ENCODE data around the gene ATRAID. TPM values are rescaled to one million over a fixed set of nuclear protein-coding genes. Genes with fewer than 3 reads are reported as not detected.
A peak's percentile ranks its signal among the peaks of the same experiment; 100 is the strongest.
"Not testable (repeated sequence)": the region's sequence is repeated elsewhere in the genome, so short reads cannot be mapped to it uniquely, and the experiment has no call there.

Gene ATRAID
- total RNA-seq, 1 donor = 216 TPM

DNA sequence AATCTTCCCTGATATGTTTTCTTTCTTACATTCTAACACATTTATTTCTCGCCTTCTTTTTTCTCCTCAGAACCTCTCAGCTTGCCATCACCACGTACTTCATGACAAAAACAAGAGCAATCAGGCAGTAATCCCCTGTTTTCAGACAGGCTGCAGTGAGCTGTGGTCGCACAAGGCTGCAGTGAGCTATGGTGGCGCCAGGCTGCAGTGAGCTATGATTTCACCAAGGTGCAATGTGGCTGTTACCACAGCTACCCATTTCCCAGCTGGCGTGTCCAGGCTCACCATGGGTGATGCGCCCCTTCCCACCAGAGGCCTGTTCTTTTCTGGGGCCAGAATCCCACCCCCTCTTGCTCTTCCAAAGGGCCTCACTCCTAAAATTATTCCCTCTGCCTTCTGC is 37.2 kb upstream of the ATRAID start:
- DNase-seq (ENCODE audit: low read depth) = no peak
- H3K4me3 ChIP-seq (ENCODE audit: low read depth, low read length) = no peak overlapping the region
- TF ChIP-seq, protein P1, sequence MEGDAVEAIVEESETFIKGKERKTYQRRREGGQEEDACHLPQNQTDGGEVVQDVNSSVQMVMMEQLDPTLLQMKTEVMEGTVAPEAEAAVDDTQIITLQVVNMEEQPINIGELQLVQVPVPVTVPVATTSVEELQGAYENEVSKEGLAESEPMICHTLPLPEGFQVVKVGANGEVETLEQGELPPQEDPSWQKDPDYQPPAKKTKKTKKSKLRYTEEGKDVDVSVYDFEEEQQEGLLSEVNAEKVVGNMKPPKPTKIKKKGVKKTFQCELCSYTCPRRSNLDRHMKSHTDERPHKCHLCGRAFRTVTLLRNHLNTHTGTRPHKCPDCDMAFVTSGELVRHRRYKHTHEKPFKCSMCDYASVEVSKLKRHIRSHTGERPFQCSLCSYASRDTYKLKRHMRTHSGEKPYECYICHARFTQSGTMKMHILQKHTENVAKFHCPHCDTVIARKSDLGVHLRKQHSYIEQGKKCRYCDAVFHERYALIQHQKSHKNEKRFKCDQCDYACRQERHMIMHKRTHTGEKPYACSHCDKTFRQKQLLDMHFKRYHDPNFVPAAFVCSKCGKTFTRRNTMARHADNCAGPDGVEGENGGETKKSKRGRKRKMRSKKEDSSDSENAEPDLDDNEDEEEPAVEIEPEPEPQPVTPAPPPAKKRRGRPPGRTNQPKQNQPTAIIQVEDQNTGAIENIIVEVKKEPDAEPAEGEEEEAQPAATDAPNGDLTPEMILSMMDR (IDR thresholded peaks at IDR 0.05; ENCODE audit: insufficient read depth, low read length) = no peak

DNA sequence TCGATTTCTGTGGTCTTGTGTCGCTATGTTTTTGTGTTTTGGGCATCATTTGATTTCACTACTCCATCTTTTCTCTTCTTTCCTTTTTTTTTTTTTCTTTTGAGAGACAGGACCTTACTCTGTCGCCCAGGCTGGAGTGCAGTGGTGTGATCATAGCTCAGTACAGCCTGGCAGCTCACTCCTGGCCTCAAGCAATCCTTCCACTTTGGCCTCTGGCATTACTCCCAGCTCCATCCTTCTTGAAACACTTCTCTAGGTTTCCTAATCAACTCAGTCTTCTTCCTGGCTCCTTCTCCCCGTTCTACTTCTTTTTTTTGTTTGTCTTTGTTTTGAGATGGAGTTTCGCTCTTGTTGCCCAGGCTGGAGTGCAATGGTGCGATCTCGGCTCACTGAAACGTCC is 36.5 kb upstream of the ATRAID start:
- TF ChIP-seq, protein P1 (IDR thresholded peaks at IDR 0.05; ENCODE audit: insufficient read depth, low read length) = no peak
- H3K4me3 ChIP-seq (ENCODE audit: low read depth, low read length) = no peak overlapping the region
- peak; percentile 48 for DNase-seq (ENCODE audit: low read depth)

DNA sequence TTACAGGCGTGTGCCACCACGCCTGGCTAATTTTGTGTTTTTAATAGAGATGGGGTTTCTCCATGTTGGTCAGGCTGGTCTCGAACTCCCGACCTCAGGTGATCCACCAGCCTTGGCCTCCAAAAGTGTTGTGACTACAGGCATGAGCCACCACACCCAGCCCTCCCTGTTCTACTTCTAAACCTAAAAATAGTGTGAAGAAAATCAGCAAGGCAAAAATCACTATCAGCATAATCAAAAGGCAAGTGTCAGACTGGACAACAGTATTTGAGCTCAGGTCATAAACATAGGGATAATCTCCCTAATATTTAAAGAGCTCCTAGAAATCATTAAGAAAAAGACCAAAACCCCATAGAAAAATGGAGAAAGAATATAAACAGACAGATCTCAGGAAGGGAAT is 36.1 kb upstream of the ATRAID start:
- not testable (repeated sequence) for H3K4me3 ChIP-seq (ENCODE audit: low read depth, low read length); DNase-seq (ENCODE audit: low read depth)

DNA sequence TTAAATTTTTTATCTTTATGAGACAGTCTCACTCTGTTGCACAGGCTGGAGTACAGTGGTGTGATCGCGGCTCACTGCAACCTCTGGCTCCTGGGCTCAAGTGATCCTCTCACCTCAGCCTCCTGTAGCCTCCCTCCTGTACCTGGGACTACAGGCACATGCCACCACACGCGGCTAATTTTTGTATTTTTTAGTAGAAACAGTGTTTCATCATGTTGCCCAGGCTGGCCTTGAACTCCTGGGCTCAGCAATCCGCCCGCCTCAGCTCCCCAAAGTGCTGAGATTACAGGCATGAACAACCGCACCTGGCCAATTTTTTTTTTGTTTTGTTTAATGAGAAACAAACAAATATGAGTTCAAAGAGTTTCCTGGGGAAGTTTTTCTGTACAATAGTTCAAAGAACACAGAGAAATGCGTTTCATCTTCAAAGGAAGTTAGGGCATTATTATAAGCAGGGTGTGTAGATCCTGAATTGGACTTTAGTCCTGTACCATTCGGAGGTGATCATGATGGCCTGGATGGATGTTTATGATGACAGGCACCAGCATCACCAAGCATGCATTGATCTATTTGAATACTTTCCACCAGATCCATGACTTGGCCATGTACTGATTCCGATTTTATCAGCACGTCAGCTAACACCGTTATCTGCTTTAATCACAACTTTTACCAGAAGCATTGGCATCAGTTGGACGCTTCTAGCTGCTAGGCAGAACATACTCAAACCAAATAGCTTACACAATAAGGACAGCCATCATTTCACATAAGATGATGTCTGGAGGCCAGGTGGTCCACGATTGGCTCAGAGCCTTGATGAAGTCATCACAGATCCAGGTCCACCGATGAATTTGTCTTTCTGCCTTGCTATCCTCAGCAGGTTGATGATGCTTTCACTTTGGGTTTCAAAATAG is 34.1 kb upstream of the ATRAID start:
- no peak for DNase-seq (ENCODE audit: low read depth)
- H3K4me3 ChIP-seq (ENCODE audit: low read depth, low read length) = no peak overlapping the region
- TF ChIP-seq, protein P1 (IDR thresholded peaks at IDR 0.05; ENCODE audit: insufficient read depth, low read length) = no peak

DNA sequence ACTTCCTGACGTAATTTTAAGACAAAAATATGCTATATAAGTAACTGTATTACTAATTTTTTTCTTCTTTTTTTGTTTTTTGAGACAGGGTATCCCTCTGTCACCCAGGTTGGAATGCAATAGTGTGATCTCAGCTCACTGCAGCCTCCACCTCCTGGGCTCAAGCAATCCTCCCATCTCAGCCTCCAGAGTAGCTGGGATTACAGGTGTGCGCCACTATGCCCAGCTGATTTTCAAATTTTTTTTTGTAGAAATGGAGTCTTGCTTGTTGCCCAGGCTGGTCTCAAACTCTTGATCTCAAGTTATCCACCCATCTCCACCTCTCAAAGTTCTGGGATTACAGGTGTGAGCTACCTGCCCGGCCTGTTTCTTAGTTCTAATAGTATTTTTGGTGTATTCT is 33.4 kb upstream of the ATRAID start:
- no peak for DNase-seq (ENCODE audit: low read depth)
- TF ChIP-seq, protein P1 (IDR thresholded peaks at IDR 0.05; ENCODE audit: insufficient read depth, low read length) = no peak
- no peak overlapping the region for H3K4me3 ChIP-seq (ENCODE audit: low read depth, low read length)

DNA sequence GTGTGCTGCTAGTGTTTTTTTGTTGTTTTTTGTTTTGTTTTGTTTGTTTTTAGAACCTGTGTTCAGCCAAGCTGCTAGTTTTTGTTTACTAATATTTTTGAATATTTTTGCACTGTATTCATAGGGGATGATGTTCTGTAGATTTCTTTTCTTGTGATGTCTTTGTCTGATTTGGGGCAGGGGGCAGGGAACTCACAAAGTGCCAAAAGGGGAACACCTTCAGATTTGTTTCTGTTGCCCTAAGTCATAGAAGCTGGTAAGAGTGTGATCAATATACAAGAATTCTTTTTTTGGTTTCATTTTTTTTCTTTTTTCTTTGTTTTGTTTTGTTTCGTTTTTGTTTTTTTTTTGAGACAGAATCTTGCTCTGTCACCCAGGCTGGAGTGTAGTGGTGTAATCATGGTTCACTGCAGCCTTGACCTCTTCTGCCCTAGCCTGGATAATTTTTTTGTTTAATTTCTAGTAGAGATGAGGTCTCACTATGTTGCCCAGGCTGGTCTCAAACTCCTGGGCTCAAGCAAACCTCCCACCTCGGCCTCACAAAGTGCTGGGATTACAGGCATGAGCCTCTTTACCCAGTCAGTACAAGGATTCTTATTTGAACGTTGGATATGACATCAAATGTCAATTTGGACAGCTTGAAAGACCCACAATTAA is 32.4 kb upstream of the ATRAID start:
- TF ChIP-seq, protein P1 (IDR thresholded peaks at IDR 0.05; ENCODE audit: insufficient read depth, low read length) = no peak
- no peak overlapping the region for H3K4me3 ChIP-seq (ENCODE audit: low read depth, low read length)
- no peak for DNase-seq (ENCODE audit: low read depth)

DNA sequence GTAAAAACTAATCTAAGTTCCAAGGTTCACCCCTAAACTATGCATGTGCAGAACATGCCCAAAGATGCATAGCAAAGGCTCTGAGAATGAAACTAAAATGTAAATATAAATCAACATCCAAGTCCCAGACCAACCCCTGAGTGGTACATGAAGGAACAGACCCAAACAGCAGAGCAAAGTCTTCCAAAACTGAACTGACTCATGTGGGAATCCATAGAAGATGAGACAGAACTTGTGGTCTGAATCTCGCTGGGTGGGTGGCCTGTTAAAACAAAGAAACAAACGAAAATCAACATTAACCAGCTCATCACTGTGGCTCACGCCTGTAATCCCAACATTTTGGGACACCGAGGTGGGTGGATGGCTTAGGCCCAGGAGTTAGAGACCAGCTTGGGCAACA is 29.5 kb upstream of the ATRAID start:
- peak; percentile 39 for DNase-seq (ENCODE audit: low read depth)
- TF ChIP-seq, protein P1 (IDR thresholded peaks at IDR 0.05; ENCODE audit: insufficient read depth, low read length) = no peak
- H3K4me3 ChIP-seq (ENCODE audit: low read depth, low read length) = no peak overlapping the region
